Activated T-cell treated with anti-CD3 and anti-CD28 coated beads, Interleukin-2, amount 50 U/mL, for 1 hour (primary cell): ENCODE measurements around the gene SMARCB1.

Experiments used
- DNase-seq: peaks from one replicate; pipeline ENCODE4 v3.0.0-alpha.2; 2020

SMARCB1 gene

GRCh38 chr22:23762842-23763578, 23.8 kb upstream of the SMARCB1 start, which contains the start of gene C22orf15:
Gene C22orf15 (plus strand): TSS chr22:23762990. CDS start chr22:23763307, 317 bp downstream.
- DNase-seq = peak; percentile 27

- DNase-seq = peak; percentile 63
These were observed 23.2 kb upstream of the SMARCB1 start for GRCh38 chr22:23763579-23763945.

GRCh38 chr22:23763954-23764353, 22.8 kb upstream of the SMARCB1 start:
- DNase-seq = no peak

GRCh38 chr22:23764899-23765881, 21.6 kb upstream of the SMARCB1 start:
- no peak for DNase-seq

- DNase-seq = no peak
These were observed 19.5 kb upstream of the SMARCB1 start for GRCh38 chr22:23767303-23767672.

- DNase-seq = peak; percentile 82
These were observed 18.9 kb upstream of the SMARCB1 start, which contains the start of gene CHCHD10 for GRCh38 chr22:23767673-23768548. Gene CHCHD10 (minus strand): TSS chr22:23767972. CDS start chr22:23767874, 98 bp downstream.

GRCh38 chr22:23769321-23769965, 17.3 kb upstream of the SMARCB1 start:
- DNase-seq = no peak

- DNase-seq = no peak
These were observed 14.5 kb upstream of the SMARCB1 start for GRCh38 chr22:23772315-23772648.

GRCh38 chr22:23772649-23773473, 13.9 kb upstream of the SMARCB1 start, which contains the start of gene MMP11:
Gene MMP11 (plus strand): TSS chr22:23772849. CDS start chr22:23772871, 22 bp downstream.
- DNase-seq = peak; percentile 65

GRCh38 chr22:23773483-23774113, 13.2 kb upstream of the SMARCB1 start:
- DNase-seq = no peak

GRCh38 chr22:23774114-23774921, 12.4 kb upstream of the SMARCB1 start:
- no peak for DNase-seq

GRCh38 chr22:23774922-23775436, 11.8 kb upstream of the SMARCB1 start:
- DNase-seq = no peak

- no peak for DNase-seq
These were observed 10.9 kb upstream of the SMARCB1 start for GRCh38 chr22:23775779-23776375.

- DNase-seq = no peak
These were observed 8.8 kb upstream of the SMARCB1 start for GRCh38 chr22:23777776-23778576.

GRCh38 chr22:23778577-23778900, 8.2 kb upstream of the SMARCB1 start:
- DNase-seq = no peak

- DNase-seq = no peak
These were observed 7.7 kb upstream of the SMARCB1 start for GRCh38 chr22:23779083-23779482.

- DNase-seq = no peak
These were observed 7.0 kb upstream of the SMARCB1 start for GRCh38 chr22:23779731-23780130.

GRCh38 chr22:23780146-23780748, 6.5 kb upstream of the SMARCB1 start:
- no peak for DNase-seq
